Measurements from ENCODE around the gene RNF32.

DNA sequence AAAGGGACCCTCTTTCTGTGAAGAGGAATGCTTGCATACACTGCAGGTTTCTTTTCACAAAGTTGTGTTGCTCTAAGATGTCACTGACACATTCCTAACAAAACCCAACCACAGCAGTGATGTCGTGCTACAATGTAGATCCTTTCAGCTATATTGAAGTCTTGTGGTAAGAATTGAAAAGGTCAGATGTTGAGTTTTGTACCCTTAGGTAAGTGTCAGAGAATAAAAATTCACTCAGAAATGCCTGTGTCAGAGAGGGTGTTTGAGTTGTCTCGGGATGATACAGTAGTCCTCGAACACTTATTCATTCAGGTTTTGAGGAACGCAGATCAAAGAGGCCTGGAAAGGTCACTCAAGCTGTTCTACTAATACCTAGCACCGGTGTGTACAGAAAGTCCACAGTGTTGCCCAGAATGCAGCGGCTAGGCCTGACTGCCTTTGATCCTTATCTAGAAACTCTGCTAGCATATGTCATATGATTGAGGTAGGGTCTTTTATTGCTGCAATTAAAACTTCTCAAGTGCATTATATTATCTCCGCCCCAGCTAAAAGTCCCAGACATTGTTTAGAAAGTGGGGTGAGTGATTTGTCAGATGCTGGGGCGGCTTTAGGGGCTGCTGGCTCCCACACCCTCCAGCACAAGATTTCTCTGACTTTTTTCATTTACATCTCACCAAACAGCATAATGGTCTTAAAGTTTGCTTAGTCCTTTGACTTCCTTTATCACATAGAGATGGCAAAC is 26.0 kb downstream of the RNF32 start:
- TF ChIP-seq, protein P1, sequence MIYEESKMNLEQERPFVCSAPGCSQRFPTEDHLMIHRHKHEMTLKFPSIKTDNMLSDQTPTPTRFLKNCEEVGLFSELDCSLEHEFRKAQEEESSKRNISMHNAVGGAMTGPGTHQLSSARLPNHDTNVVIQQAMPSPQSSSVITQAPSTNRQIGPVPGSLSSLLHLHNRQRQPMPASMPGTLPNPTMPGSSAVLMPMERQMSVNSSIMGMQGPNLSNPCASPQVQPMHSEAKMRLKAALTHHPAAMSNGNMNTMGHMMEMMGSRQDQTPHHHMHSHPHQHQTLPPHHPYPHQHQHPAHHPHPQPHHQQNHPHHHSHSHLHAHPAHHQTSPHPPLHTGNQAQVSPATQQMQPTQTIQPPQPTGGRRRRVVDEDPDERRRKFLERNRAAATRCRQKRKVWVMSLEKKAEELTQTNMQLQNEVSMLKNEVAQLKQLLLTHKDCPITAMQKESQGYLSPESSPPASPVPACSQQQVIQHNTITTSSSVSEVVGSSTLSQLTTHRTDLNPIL (CRISPR knock-in tag; IDR thresholded peaks at IDR 0.05; ENCODE audit: low read depth): no peak
- no peak for TF ChIP-seq TOX (CRISPR knock-in tag; IDR thresholded peaks at IDR 0.05; ENCODE audit: borderline replicate concordance)
- TF ChIP-seq, protein P2, sequence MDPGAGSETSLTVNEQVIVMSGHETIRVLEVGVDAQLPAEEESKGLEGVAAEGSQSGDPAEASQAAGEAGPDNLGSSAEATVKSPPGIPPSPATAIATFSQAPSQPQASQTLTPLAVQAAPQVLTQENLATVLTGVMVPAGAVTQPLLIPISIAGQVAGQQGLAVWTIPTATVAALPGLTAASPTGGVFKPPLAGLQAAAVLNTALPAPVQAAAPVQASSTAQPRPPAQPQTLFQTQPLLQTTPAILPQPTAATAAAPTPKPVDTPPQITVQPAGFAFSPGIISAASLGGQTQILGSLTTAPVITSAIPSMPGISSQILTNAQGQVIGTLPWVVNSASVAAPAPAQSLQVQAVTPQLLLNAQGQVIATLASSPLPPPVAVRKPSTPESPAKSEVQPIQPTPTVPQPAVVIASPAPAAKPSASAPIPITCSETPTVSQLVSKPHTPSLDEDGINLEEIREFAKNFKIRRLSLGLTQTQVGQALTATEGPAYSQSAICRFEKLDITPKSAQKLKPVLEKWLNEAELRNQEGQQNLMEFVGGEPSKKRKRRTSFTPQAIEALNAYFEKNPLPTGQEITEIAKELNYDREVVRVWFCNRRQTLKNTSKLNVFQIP (CRISPR knock-in tag; IDR thresholded peaks at IDR 0.05; ENCODE audit: borderline replicate concordance, low read depth): no peak
- TF ChIP-seq, protein P3, sequence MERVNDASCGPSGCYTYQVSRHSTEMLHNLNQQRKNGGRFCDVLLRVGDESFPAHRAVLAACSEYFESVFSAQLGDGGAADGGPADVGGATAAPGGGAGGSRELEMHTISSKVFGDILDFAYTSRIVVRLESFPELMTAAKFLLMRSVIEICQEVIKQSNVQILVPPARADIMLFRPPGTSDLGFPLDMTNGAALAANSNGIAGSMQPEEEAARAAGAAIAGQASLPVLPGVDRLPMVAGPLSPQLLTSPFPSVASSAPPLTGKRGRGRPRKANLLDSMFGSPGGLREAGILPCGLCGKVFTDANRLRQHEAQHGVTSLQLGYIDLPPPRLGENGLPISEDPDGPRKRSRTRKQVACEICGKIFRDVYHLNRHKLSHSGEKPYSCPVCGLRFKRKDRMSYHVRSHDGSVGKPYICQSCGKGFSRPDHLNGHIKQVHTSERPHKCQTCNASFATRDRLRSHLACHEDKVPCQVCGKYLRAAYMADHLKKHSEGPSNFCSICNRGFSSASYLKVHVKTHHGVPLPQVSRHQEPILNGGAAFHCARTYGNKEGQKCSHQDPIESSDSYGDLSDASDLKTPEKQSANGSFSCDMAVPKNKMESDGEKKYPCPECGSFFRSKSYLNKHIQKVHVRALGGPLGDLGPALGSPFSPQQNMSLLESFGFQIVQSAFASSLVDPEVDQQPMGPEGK (CRISPR knock-in tag; IDR thresholded peaks at IDR 0.05; ENCODE audit: borderline replicate concordance): no peak
- no peak for TF ChIP-seq TCF4 (CRISPR knock-in tag; IDR thresholded peaks at IDR 0.05; ENCODE audit: borderline replicate concordance)
- TF ChIP-seq RARB (CRISPR knock-in tag; IDR thresholded peaks at IDR 0.05): no peak
- TF ChIP-seq, protein P4, sequence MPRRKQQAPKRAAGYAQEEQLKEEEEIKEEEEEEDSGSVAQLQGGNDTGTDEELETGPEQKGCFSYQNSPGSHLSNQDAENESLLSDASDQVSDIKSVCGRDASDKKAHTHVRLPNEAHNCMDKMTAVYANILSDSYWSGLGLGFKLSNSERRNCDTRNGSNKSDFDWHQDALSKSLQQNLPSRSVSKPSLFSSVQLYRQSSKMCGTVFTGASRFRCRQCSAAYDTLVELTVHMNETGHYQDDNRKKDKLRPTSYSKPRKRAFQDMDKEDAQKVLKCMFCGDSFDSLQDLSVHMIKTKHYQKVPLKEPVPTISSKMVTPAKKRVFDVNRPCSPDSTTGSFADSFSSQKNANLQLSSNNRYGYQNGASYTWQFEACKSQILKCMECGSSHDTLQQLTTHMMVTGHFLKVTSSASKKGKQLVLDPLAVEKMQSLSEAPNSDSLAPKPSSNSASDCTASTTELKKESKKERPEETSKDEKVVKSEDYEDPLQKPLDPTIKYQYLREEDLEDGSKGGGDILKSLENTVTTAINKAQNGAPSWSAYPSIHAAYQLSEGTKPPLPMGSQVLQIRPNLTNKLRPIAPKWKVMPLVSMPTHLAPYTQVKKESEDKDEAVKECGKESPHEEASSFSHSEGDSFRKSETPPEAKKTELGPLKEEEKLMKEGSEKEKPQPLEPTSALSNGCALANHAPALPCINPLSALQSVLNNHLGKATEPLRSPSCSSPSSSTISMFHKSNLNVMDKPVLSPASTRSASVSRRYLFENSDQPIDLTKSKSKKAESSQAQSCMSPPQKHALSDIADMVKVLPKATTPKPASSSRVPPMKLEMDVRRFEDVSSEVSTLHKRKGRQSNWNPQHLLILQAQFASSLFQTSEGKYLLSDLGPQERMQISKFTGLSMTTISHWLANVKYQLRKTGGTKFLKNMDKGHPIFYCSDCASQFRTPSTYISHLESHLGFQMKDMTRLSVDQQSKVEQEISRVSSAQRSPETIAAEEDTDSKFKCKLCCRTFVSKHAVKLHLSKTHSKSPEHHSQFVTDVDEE (CRISPR knock-in tag; IDR thresholded peaks at IDR 0.05): no peak
- no peak for TF ChIP-seq BACH2 (CRISPR knock-in tag; IDR thresholded peaks at IDR 0.05; ENCODE audit: borderline replicate concordance)
- no peak for TF ChIP-seq ZNF8 (CRISPR knock-in tag; IDR thresholded peaks at IDR 0.05)
- no peak for TF ChIP-seq ZFP3 (CRISPR knock-in tag; IDR thresholded peaks at IDR 0.05)
- no peak for TF ChIP-seq ZC3H10 (CRISPR knock-in tag; IDR thresholded peaks at IDR 0.05)
